ENCODE results near the gene ABR.

- TF ChIP-seq CTCF (IDR thresholded peaks at IDR 0.05) (peak; percentile 47 to 84 (median 55)), POLR2A (IDR thresholded peaks at IDR 0.05) (no peak)
Observed at GRCh38 chr17:980406-981291, 199.1 kb downstream of the ABR start.
